Stimulated activated CD4-positive, alpha-beta T cell treated with anti-CD3 and anti-CD28 coated beads, Interleukin-1b, Interleukin-23, amount 100 ng/mL, for 48 hours (primary cell): Measurements from ENCODE around the gene KRT9.
"Not testable (repeated sequence)": the region's sequence is repeated elsewhere in the genome, so short reads cannot be mapped to it uniquely, and the experiment has no call there.

ENCODE experiments used
- DNase-seq: peaks from one replicate; pipeline ENCODE4 v3.0.0-alpha.2; 2020

The KRT9 gene

GRCh38 chr17:41571561-41572434 lies at the start of gene KRT9:
KRT9 (minus strand) TSS chr17:41572059; CDS start chr17:41571992, 67 bp downstream.
- no peak for DNase-seq

- not testable (repeated sequence) for DNase-seq
Observed at GRCh38 chr17:41621435-41621817, 49.6 kb upstream of the KRT9 start.

- no peak for DNase-seq
Observed at GRCh38 chr17:41620583-41621434, 49.0 kb upstream of the KRT9 start.

GRCh38 chr17:41619927-41620582 lies 48.2 kb upstream of the KRT9 start:
- not testable (repeated sequence) for DNase-seq

GRCh38 chr17:41619036-41619926 lies 47.4 kb upstream of the KRT9 start:
- DNase-seq, result no peak

GRCh38 chr17:41618341-41619035 lies 46.6 kb upstream of the KRT9 start:
- no peak for DNase-seq

GRCh38 chr17:41617698-41618097 lies 45.8 kb upstream of the KRT9 start:
- no peak for DNase-seq

GRCh38 chr17:41617136-41617535 lies 45.3 kb upstream of the KRT9 start:
- DNase-seq, result no peak

GRCh38 chr17:41616486-41616885 lies 44.6 kb upstream of the KRT9 start:
- DNase-seq, result not testable (repeated sequence)

GRCh38 chr17:41615454-41615853 lies 43.6 kb upstream of the KRT9 start:
- no peak for DNase-seq

GRCh38 chr17:41614767-41615166 lies 42.9 kb upstream of the KRT9 start:
- DNase-seq, result not testable (repeated sequence)

GRCh38 chr17:41614098-41614497 lies 42.2 kb upstream of the KRT9 start:
- DNase-seq, result no peak

- no peak for DNase-seq
Observed at GRCh38 chr17:41613277-41614082, 41.6 kb upstream of the KRT9 start.

GRCh38 chr17:41612376-41613160 lies 40.7 kb upstream of the KRT9 start, which contains the start of gene KRT16:
KRT16 (minus strand) TSS chr17:41612767; CDS start chr17:41612688, 79 bp downstream.
- not testable (repeated sequence) for DNase-seq

GRCh38 chr17:41610965-41611640 lies 39.2 kb upstream of the KRT9 start:
- no peak for DNase-seq

- DNase-seq, result not testable (repeated sequence)
Observed at GRCh38 chr17:41610061-41610517, 38.2 kb upstream of the KRT9 start.

- DNase-seq, result not testable (repeated sequence)
Observed at GRCh38 chr17:41606930-41607329, 35.1 kb upstream of the KRT9 start.

- DNase-seq, result no peak
Observed at GRCh38 chr17:41602524-41602923, 30.7 kb upstream of the KRT9 start.

GRCh38 chr17:41600318-41600717 lies 28.5 kb upstream of the KRT9 start:
- no peak for DNase-seq
